Peyer's patch (tissue), 4 donors: ENCODE results near the gene XBP1. TPM values are rescaled to one million over a fixed set of nuclear protein-coding genes. Genes with fewer than 3 reads are reported as not detected.

Experiments
- DNase-seq, 3 donors: peaks; one replicate each; pipeline ENCODE4 v3.0.0-alpha.2; 2017 to 2019
- H3K27ac ChIP-seq, 4 donors: fragments of 200-600 bp; sonication (generic); one replicate each; pipeline ENCODE4 v1.5.1; 2016 to 2019
- H3K27me3 ChIP-seq, 2 donors: fragments of 200-600 bp; sonication (generic); one replicate each; pipeline ENCODE4 v1.5.1; 2019
- H3K36me3 ChIP-seq, 3 donors: fragments of 200-600 bp; sonication (generic); one replicate each; pipeline ENCODE4 v1.5.1; 2016 to 2019
- H3K4me1 ChIP-seq, 4 donors: fragments of 200-600 bp; sonication (generic); one replicate each; pipeline ENCODE4 v1.5.1; 2016 to 2019
- H3K4me3 ChIP-seq, 4 donors: fragments of 200-600 bp; sonication (generic); 1 replicate in 3 of 4; 2 replicates in 1 of 4; pipeline ENCODE4 v1.5.1; 2016 to 2019; ENCODE audit warnings: mild to moderate bottlenecking in 1 of 4
- H3K9me3 ChIP-seq, 4 donors: fragments of 200-600 bp; sonication (generic); one replicate each; pipeline ENCODE4 v1.5.1; 2016 to 2019; ENCODE audit warnings: mild to moderate bottlenecking in 1 of 4
- POLR2A ChIP-seq, 2 donors: fragments of 450-650 bp; IDR thresholded peaks; one replicate each; pipeline ENCODE4 v1.5.1; 2017; ENCODE audit warnings: antibody characterized with exemption in 2 of 2, mild to moderate bottlenecking in 2 of 2, moderate library complexity in 2 of 2
- total RNA-seq, 4 donors: library from RNA; depleted of rRNA; stranded (reverse); fragments of >200 nt; gene quantifications; one replicate each; pipeline ENCODE4 v1.1.0, GENCODE V29; 2016
- TF ChIP-seq, protein P1 (sequence below), 6 experiments: fragments of 450-650 bp in 4 of 6; fragments of 200-600 bp in 2 of 6; sonication (generic) in 1 of 6; IDR thresholded peaks; one replicate each; pipeline ENCODE4 v1.5.1; 2017 to 2019; ENCODE audit warnings: antibody characterized with exemption in 6 of 6, mild to moderate bottlenecking in 3 of 6, moderate library complexity in 1 of 6

XBP1 gene
- total RNA-seq, 4 donors from 2014 or later = 139 to 287 (median 213) TPM

DNA sequence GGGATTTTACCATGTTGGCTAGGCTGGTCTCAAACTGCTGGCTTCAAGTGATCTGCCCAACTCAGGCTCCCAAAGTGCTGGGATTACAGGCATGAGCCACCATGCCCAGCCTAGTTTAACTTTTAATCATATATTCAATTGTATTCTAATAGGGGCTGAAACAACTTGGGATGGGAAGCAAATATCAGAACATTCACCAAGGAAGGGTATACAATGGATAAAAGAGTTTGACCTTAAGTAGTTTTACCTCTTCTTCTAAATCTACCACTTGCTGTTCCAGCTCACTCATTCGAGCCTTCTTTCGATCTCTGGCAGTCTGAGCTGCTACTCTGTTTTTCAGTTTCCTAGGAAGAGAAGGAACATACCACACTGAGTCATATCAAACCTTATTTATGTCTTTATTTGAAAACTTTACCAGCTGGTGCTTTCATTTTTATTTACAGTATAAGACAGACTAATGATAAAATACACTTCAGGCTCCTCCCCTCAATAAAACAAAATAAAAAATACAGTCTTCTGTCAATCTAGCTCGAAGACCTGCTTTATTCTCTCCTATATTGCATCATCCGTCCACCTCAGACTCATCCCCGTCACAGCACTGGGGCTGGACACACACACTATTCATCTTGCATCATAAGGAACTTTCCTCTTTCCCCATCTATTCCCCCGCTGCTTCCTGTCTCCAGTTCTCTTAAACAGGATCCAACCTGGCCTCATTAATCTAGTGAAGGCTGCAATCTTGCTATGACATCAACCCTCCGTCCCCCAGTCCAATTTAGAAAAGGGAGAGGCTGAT, 1.4 kb downstream of the XBP1 start:
- TF ChIP-seq, protein P1, sequence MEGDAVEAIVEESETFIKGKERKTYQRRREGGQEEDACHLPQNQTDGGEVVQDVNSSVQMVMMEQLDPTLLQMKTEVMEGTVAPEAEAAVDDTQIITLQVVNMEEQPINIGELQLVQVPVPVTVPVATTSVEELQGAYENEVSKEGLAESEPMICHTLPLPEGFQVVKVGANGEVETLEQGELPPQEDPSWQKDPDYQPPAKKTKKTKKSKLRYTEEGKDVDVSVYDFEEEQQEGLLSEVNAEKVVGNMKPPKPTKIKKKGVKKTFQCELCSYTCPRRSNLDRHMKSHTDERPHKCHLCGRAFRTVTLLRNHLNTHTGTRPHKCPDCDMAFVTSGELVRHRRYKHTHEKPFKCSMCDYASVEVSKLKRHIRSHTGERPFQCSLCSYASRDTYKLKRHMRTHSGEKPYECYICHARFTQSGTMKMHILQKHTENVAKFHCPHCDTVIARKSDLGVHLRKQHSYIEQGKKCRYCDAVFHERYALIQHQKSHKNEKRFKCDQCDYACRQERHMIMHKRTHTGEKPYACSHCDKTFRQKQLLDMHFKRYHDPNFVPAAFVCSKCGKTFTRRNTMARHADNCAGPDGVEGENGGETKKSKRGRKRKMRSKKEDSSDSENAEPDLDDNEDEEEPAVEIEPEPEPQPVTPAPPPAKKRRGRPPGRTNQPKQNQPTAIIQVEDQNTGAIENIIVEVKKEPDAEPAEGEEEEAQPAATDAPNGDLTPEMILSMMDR (IDR thresholded peaks at IDR 0.05) = no peak
- peak; percentile 57 to 84 for TF ChIP-seq POLR2A (IDR thresholded peaks at IDR 0.05)
- no peaks in the 10 kb centered on the region for H3K9me3 ChIP-seq
- no peaks in the 10 kb centered on the region for H3K27me3 ChIP-seq
- H3K4me3 ChIP-seq = peak overlapping the region; percentile 80 to 97 (median 86)
- peaks cover 0 to 66% (median 14%) of the 10 kb centered on the region in 4 donors for H3K4me1 ChIP-seq
- peaks cover 0 to 40% (median 0%) of the 10 kb centered on the region in 3 donors for H3K36me3 ChIP-seq
- peak overlapping the region; percentile 96 to 99 (median 97) for H3K27ac ChIP-seq
- peak in 1 of 3 donors; percentile 77 for DNase-seq

DNA sequence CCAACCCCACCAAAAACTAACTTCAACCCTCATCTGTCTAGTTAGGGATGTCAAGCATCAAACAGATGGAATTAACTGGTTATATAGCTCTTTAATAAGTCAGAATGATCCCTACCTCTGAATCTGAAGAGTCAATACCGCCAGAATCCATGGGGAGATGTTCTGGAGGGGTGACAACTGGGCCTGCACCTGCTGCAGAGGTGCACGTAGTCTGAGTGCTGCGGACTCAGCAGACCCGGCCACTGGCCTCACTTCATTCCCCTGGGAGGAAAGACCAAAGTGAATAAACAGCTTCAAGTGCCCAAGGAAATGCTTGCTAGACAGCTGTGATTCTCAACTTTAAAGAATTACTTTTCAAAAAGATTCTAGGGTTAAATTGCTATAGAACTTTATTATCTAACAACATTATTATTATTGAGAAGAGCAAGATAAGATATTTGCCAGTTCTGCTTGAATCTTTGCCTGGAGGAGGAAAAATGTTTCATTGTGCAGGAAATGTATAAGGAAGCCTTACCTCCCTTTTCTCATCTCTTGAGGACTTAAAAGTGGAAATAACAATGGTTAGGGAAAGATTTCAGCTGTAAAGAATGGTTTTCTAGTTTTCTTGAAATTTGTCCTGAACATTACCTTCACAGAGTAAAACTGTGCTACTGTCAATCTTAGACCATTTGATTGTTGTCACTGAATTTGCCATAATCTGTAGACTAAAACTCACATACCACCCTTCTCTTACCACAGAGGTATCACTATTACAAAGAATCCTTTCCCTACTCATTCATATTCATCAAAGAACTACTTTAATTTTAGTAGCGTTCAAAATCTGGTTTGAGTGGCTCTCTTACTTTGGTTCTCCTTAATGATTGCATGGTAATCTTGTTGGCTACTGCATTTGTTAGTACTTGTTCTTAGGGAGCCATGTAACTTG, 4.2 kb downstream of the XBP1 start:
- no peaks in the 10 kb centered on the region for H3K27me3 ChIP-seq
- H3K27ac ChIP-seq = peak overlapping the region in 1 of 4 donors; percentile 17
- H3K4me3 ChIP-seq = no peak overlapping the region
- peaks cover 0 to 48% (median 0%) of the 10 kb centered on the region in 3 donors for H3K36me3 ChIP-seq
- H3K4me1 ChIP-seq = peaks cover 0 to 55% (median 7%) of the 10 kb centered on the region in 4 donors
- no peak for TF ChIP-seq POLR2A (IDR thresholded peaks at IDR 0.05)
- TF ChIP-seq, protein P1 (IDR thresholded peaks at IDR 0.05) = no peak
- no peaks in the 10 kb centered on the region for H3K9me3 ChIP-seq
- no peak for DNase-seq

DNA sequence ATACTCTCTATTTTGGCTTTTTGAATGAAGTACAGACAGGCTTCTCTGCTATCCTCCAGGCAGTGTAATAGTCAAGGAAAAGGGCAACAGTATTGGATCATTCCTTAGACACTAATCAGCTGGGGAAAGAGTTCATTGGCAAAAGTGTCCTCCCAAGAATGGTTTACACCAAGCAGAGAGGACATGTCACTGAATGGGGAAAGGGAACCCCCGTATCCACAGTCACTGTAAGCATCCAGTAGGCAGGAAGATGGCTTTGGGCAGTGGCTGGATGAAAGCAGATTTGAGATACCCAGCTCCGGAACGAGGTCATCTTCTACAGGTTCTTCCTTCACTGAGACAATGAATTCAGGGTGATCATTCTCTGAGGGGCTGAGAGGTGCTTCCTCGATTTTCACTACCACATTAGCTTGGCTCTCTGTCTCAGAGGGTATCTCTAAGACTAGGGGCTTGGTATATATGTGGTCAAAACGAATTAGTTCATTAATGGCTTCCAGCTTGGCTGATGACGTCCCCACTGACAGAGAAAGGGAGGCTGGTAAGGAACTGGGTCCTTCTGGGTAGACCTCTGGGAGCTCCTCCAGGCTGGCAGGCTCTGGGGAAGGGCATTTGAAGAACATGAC, 5.2 kb downstream of the XBP1 start:
- no peak overlapping the region for H3K4me3 ChIP-seq

DNA sequence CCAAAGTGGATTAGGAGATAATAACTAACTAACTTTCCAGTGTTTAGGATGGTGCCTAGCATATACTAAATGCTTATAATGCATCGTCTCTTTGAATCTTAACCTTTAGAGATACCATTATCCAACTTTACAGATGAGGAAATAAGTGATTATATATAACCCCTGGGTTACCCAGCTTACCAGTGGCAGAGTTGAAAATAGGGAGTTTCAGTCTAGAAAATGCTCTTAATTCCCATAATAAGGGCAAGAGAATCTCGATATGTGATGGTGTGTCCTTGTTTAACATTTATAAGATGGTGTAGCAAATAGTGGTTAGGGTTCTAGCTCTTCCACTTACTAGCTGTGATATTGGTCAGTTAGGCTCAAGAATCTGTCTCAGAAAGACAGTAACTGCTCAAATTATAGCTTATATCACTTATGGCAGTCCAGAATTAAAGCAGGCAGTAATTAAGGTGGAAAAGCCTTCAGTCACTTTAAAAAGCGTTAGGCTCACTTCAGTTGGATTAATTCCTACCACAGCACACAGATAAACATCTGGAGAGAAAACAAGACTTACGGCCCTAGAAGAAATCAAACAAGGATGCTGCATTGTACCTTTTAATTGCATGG, 6.3 kb downstream of the XBP1 start:
- Histone ChIP-seq H3K4me1 (peaks cover 0 to 54% (median 5%) of the 10 kb centered on the region in 4 donors), H3K36me3 (peaks cover 0 to 48% (median 0%) of the 10 kb centered on the region in 3 donors), H3K9me3 (no peaks in the 10 kb centered on the region), H3K27me3 (no peaks in the 10 kb centered on the region), H3K4me3 (no peak overlapping the region), H3K27ac (no peak overlapping the region)
- TF ChIP-seq, protein P1 (IDR thresholded peaks at IDR 0.05) = no peak
- peak in 1 of 2 donors; percentile 15 for TF ChIP-seq POLR2A (IDR thresholded peaks at IDR 0.05)
- no peak for DNase-seq

More for the DNA sequence above, 5.2 kb downstream of the XBP1 start:
- Histone ChIP-seq H3K4me1 (peaks cover 0 to 55% (median 6%) of the 10 kb centered on the region in 4 donors), H3K36me3 (peaks cover 0 to 48% (median 0%) of the 10 kb centered on the region in 3 donors), H3K9me3 (no peaks in the 10 kb centered on the region), H3K27me3 (no peaks in the 10 kb centered on the region), H3K27ac (peak overlapping the region in 1 of 4 donors; percentile 17)
- no peak for DNase-seq
- TF ChIP-seq POLR2A (IDR thresholded peaks at IDR 0.05) = no peak
- TF ChIP-seq, protein P1 (IDR thresholded peaks at IDR 0.05) = no peak
